IMR-90 (cell line): ENCODE data around the gene SYNPR.

Source experiments
- BHLHE40 ChIP-seq: fragments of 150-350 bp; IDR thresholded peaks from 2 replicates; pipeline ENCODE4 v1.6.1; 2016; ENCODE audit warnings: mild to moderate bottlenecking, low read depth, low read length
- CEBPB ChIP-seq: IDR thresholded peaks from 2 replicates; pipeline ENCODE4 v1.6.1; 2012; ENCODE audit warnings: low read depth, low read length, improper control_type of control experiment
- CHD1 ChIP-seq: IDR thresholded peaks from 2 replicates; pipeline ENCODE4 v1.6.1; 2012; ENCODE audit warnings: low read depth, low read length, improper control_type of control experiment
- FOS ChIP-seq: fragments of 150-350 bp; IDR thresholded peaks from 2 replicates; pipeline ENCODE4 v1.6.1; 2016; ENCODE audit warnings: low read depth, low read length
- MAFK ChIP-seq: IDR thresholded peaks from 2 replicates; pipeline ENCODE4 v1.6.1; 2012; ENCODE audit warnings: low read depth, low read length, improper control_type of control experiment
- MAZ ChIP-seq: IDR thresholded peaks from 2 replicates; pipeline ENCODE4 v1.6.1; 2012; ENCODE audit warnings: low read depth, mild to moderate bottlenecking, low read length, improper control_type of control experiment, moderate library complexity, borderline replicate concordance
- NFE2L2 ChIP-seq: fragments of 150-350 bp; IDR thresholded peaks from 2 replicates; pipeline ENCODE4 v1.6.1; 2016; ENCODE audit warnings: low read depth, mild to moderate bottlenecking, low read length
- POLR2A ChIP-seq: IDR thresholded peaks from 2 replicates; pipeline ENCODE4 v1.6.1; 2012; ENCODE audit warnings: mild to moderate bottlenecking, low read depth, low read length
- RAD21 ChIP-seq: IDR thresholded peaks from 2 replicates; pipeline ENCODE4 v1.6.1; 2012; ENCODE audit warnings: low read length, improper control_type of control experiment
- RFX5 ChIP-seq: IDR thresholded peaks from 2 replicates; pipeline ENCODE4 v1.8.0; 2012; ENCODE audit warnings: low read depth, mild to moderate bottlenecking, low read length, moderate library complexity
- SMC3 ChIP-seq: fragments of 150-350 bp; IDR thresholded peaks from 2 replicates; pipeline ENCODE4 v1.6.1; 2016; ENCODE audit warnings: low read depth, mild to moderate bottlenecking, antibody characterized with exemption, low read length, moderate library complexity
- TF ChIP-seq, protein P1 (sequence below): conservative IDR thresholded peaks from 2 replicates; pipeline ENCODE4 v1.5.1; 2012; ENCODE audit warnings: mild to moderate bottlenecking, low read depth, low read length, improper control_type of control experiment
- TF ChIP-seq, protein P2 (sequence below): fragments of 150-350 bp; IDR thresholded peaks from 2 replicates; pipeline ENCODE4 v1.6.1; 2017; ENCODE audit warnings: mild to moderate bottlenecking, antibody characterized with exemption, low read length, low read depth

DNA sequence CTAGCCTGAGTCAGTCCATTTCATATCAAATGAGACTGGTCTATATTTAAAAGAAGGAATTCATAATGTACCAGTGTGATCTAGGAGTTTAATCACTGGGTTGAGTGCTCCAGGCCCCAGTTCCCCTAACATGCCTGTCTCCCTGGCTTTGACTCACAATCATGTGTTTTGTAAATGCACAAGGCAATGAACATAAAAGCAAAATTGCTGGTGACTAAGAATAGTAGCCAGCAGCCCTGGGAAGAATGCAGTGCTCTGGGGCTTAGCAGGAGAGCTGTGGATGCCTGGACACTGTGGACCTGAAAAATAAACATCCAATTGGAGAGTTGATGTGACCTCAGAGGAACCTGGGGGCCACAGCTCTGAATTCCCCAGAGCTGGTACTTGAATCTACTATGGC is 50.3 kb downstream of the SYNPR start:
- TF ChIP-seq, protein P1, sequence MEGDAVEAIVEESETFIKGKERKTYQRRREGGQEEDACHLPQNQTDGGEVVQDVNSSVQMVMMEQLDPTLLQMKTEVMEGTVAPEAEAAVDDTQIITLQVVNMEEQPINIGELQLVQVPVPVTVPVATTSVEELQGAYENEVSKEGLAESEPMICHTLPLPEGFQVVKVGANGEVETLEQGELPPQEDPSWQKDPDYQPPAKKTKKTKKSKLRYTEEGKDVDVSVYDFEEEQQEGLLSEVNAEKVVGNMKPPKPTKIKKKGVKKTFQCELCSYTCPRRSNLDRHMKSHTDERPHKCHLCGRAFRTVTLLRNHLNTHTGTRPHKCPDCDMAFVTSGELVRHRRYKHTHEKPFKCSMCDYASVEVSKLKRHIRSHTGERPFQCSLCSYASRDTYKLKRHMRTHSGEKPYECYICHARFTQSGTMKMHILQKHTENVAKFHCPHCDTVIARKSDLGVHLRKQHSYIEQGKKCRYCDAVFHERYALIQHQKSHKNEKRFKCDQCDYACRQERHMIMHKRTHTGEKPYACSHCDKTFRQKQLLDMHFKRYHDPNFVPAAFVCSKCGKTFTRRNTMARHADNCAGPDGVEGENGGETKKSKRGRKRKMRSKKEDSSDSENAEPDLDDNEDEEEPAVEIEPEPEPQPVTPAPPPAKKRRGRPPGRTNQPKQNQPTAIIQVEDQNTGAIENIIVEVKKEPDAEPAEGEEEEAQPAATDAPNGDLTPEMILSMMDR = no peak
- TF ChIP-seq MAFK = no peak
- TF ChIP-seq RFX5 = no peak
- TF ChIP-seq FOS = no peak
- TF ChIP-seq, protein P2, sequence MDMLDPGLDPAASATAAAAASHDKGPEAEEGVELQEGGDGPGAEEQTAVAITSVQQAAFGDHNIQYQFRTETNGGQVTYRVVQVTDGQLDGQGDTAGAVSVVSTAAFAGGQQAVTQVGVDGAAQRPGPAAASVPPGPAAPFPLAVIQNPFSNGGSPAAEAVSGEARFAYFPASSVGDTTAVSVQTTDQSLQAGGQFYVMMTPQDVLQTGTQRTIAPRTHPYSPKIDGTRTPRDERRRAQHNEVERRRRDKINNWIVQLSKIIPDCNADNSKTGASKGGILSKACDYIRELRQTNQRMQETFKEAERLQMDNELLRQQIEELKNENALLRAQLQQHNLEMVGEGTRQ = no peak
- TF ChIP-seq POLR2A = no peak
- TF ChIP-seq MAZ = no peak
- no peak for TF ChIP-seq SMC3
- TF ChIP-seq CHD1 = no peak
- no peak for TF ChIP-seq NFE2L2
- TF ChIP-seq CEBPB = no peak
- no peak for TF ChIP-seq RAD21
- no peak for TF ChIP-seq BHLHE40
